RWPE1 (cell line): ENCODE results near the gene CEMIP.

Experiments
- CTCF ChIA-PET: fragments of 350-600 bp; sonication (Branson Sonifier 250); formaldehyde crosslinking; extraction: SDS; loops from one replicate; lab custom pipeline; 2021; lab: Yijun Ruan, JAX
- POLR2A ChIA-PET: fragments of 400-600 bp; formaldehyde crosslinking; extraction: SDS; loops from one replicate; lab custom pipeline; 2020; ENCODE audit warnings: antibody characterized with exemption; ENCODE audit not compliant: low non-redundant PET; lab: Yijun Ruan, JAX
- DNase-seq: peaks from one replicate; pipeline ENCODE4 v3.0.0; 2012; ENCODE audit warnings: low spot score
- H3K27ac ChIP-seq: fragments of 450-650 bp; 2 replicates; pipeline ENCODE4 v1.5.1; 2017
- TF ChIP-seq, protein P1 (sequence below): fragments of 450-650 bp; conservative IDR thresholded peaks from 2 replicates; pipeline ENCODE4 v1.5.1; 2017; ENCODE audit warnings: low read depth, mild to moderate bottlenecking

The CEMIP gene

DNA sequence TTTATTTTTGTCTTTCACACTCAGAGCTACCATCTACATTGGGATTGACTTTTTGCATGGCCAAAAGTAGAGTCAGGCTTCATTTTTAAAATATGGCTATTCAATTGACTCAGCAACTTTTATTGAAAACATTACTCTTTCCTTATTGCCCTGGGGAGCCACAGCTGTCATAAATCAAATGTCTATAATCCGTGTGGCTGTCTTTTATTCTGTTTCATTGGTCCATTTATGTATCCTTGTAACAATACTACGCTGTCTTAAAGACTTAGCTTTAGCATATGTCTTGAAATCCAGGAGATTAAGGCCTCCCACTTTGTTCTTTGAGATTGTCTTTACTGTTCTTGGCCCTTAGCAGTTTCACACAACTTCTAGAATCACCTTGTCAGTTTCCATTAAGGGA lies 55.2 kb downstream of the CEMIP start:
- ChIA-PET POLR2A (no interaction called here), CTCF (interaction anchor here (1.4 kb wide), 1 partner anchor 136 kb away, joined by 6 read pairs; no protein-coding TSS in a partner anchor)
- TF ChIP-seq, protein P1, sequence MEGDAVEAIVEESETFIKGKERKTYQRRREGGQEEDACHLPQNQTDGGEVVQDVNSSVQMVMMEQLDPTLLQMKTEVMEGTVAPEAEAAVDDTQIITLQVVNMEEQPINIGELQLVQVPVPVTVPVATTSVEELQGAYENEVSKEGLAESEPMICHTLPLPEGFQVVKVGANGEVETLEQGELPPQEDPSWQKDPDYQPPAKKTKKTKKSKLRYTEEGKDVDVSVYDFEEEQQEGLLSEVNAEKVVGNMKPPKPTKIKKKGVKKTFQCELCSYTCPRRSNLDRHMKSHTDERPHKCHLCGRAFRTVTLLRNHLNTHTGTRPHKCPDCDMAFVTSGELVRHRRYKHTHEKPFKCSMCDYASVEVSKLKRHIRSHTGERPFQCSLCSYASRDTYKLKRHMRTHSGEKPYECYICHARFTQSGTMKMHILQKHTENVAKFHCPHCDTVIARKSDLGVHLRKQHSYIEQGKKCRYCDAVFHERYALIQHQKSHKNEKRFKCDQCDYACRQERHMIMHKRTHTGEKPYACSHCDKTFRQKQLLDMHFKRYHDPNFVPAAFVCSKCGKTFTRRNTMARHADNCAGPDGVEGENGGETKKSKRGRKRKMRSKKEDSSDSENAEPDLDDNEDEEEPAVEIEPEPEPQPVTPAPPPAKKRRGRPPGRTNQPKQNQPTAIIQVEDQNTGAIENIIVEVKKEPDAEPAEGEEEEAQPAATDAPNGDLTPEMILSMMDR, result no peak
- no peak overlapping the region for H3K27ac ChIP-seq
- DNase-seq, result no peak

DNA sequence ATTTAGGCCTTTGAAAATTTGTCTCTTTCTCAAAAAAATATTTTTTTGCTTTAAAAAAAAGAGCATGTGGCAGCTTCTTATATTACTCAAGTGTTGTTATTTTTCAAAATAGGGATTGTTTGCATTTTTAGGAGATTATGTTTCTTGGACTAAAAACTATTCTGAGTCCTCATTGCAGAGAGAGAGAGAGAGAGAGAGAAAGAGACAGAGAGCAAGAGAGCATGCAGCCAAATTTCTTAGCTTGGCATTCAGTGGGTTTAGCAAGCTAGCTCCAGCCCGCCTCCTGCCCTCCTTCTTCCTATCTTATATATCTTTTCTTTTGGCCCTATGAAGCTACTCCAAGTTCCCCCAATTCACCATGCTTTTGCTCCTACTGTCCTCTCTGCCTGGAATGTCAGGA lies 55.7 kb downstream of the CEMIP start:
- ChIA-PET POLR2A (interaction anchor here (0.6 kb wide), 1 partner anchor 135 kb away, joined by 3 read pairs; no protein-coding TSS in a partner anchor), CTCF (interaction anchor here (1.4 kb wide), 1 partner anchor 135 kb away, joined by 6 read pairs; no protein-coding TSS in a partner anchor)
- TF ChIP-seq, protein P1, result no peak
- DNase-seq, result no peak
- no peak overlapping the region for H3K27ac ChIP-seq

GRCh38 chr15:80835336-80835735 lies 56.2 kb downstream of the CEMIP start:
- POLR2A ChIA-PET, result interaction anchor here (0.6 kb wide), 1 partner anchor 135 kb away, joined by 3 read pairs; no protein-coding TSS in a partner anchor
- TF ChIP-seq, protein P1, result no peak

DNA sequence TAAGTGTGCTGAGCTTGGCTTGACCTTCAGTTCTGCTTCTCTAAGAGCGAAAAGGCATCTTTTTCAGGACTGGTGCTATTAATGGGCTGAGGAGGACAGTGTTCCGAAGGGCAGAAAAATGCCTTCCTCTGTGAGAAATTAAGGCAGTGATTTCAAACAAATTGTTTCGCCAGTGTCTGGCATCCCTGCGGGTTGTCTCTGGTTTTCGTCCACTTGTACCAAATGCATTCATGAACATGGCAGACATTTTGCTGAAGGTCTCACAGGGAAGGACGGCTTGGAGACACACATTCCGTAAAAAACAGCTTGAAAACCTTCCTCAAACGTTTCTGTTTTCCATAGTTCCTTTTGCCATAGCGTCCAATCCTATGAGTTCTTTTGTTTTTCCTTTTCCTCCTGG lies 57.1 kb downstream of the CEMIP start:
- TF ChIP-seq, protein P1, result no peak
- ChIA-PET CTCF (interaction anchor here (0.7 kb wide), 1 partner anchor 342 kb away, joined by 6 read pairs; no protein-coding TSS in a partner anchor), POLR2A (interaction anchor here (0.7 kb wide), 1 partner anchor 124 kb away, joined by 3 read pairs; no protein-coding TSS in a partner anchor)
- no peak overlapping the region for H3K27ac ChIP-seq
- no peak for DNase-seq

More at GRCh38 chr15:80835336-80835735, 56.2 kb downstream of the CEMIP start:
- no peak overlapping the region for H3K27ac ChIP-seq
- CTCF ChIA-PET, result interaction anchor here (0.7 to 1.4 kb wide), 2 partner anchors 135 to 267 kb away, joined by 5 to 6 read pairs; no protein-coding TSS in a partner anchor
- peak; percentile 17 for DNase-seq

- TF ChIP-seq, protein P1, result no peak
- POLR2A ChIA-PET, result no interaction called here
- CTCF ChIA-PET, result no interaction called here
- H3K27ac ChIP-seq, result no peak overlapping the region
- no peak for DNase-seq
These were observed 57.8 kb downstream of the CEMIP start for GRCh38 chr15:80837006-80837405.

GRCh38 chr15:80838012-80838411 lies 58.8 kb downstream of the CEMIP start:
- TF ChIP-seq, protein P1, result no peak
- ChIA-PET POLR2A (no interaction called here), CTCF (no interaction called here)
- no peak overlapping the region for H3K27ac ChIP-seq
- no peak for DNase-seq
